ENCODE measurements around the gene DIPK1C. TPM values are rescaled to one million over a fixed set of nuclear protein-coding genes. Genes with fewer than 3 reads are reported as not detected.

DIPK1C gene
- total RNA-seq, 2 experiments from 2014 or later = not detected

DNA sequence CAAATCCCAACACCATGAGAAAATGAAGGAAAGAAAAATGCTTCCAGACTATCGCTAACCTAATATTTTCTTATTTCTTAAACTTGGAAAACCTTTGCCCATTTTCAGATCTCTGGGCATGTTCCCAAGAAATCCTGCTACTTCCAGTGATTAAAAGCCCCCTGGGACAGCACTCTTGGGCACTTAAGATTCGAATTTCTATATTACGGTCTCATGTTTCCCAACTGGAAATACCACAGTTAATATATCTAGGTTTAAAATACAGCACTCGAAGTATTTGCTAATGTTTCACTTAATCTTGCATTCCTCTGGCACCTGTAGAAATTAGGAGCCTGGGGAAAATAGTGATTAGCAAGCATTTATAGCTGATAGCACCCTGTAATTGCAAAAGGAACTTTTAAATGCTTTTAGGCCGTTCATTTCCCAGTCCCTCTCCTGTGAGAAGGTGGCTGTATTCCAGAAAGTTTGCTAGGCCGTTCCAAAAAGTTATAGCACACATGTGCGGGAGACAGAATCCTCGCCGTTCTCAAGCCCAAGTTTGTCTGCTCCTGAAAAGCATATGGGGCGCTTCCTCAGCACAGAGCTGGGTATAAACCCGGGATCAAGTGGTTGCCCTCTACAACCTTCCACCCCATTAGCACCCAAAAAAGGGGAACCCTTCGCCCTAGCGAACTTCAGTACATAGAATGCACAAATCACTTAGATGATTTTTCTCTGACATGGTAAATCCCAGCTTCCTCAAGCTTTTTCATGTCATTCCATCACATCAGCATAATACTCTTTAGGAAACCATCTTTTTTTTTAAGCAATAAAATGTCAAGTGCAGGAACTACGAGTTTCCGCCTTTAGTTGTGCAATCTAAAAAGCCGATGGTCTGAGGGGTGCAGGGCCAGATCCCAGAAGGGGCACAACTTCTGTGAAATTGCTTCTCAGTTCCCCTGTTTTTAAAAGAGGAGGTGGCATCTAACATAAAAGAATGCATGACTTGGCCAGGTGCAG, 60.6 kb downstream of the DIPK1C start:
- ChIA-PET CTCF (no interaction called here), POLR2A (no interaction called here)

DNA sequence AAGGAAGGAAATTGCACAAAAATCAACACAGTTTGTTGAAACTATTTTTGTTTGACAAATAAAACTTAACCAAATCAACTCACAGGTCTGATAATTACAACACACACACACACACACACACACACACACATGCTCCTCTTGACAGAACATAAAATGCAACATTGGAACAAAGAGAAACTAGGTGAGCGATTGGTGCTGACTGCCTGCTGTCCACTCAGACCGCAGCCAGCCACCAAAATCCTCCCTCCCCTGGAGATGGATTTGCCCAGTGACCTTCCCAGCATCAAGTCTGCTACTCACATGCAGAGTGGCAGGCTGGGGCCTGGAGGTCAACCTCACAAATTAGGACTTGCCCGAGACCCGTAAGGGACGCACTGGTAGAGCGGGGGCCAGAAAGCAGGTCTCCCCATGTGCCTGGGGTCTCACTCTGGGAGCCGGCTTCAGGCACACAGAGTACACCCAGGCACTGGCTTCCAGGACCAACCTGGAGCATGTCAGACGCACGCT, 61.4 kb downstream of the DIPK1C start:
- POLR2A ChIA-PET = no interaction called here
- CTCF ChIA-PET = no interaction called here

DNA sequence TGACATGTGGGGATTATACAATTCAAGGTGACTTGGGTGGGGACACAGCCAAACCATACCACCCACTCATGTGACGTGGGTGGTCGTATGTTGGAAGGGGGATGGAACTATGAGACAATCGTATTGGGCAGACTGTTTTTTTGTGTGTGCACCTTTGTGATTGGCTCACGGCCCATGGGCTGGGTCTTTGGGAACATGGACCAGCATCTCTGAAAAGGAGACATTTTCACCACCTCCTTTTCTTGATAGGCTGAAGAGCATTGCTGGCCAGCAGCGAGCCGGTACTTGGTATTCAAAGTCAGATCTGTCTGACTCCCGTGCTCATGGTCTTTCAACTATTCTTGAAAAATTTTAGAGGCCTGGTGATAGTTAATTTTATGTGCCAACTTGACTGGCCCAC, 62.1 kb downstream of the DIPK1C start:
- POLR2A ChIA-PET = no interaction called here
- CTCF ChIA-PET = no interaction called here

DNA sequence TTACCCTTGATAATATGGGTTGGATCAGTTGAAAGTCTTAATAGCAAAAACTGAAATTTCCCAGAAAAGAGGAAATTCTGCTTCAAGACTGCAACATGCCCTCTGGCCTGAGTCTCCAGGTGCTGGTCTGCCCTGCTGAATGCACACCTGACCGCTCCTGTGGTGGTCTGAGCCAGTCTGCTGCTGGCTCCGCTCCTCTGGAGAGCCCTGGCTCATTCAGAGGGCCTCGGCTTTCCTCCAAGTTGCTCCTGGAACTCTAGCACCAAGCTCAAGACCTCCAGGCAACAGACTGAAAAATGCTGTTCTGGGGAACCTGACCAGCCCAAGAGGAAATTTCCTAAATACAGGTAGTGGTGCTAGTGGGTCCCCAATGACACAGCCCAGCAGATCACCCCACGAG, 64.8 kb downstream of the DIPK1C start:
- CTCF ChIA-PET = no interaction called here
- POLR2A ChIA-PET = no interaction called here

DNA sequence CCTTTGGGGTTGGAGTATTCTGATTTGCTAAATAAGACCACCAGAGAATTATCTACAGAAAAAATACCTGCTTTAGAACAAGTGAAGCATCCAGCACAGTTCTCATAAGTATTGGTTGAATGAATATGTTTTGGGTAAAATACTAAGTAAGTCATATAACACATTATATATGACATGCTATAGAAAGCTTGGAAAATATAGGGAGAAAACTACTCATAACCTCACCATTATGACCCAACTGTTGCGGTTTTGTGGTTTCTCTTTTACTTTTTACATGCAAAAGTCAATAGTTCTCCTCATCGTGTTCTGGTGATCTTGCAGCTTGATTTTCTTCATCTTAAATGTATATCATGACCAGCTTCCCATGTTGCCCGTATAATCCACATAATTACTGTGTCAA, 66.2 kb downstream of the DIPK1C start:
- ChIA-PET POLR2A (no interaction called here), CTCF (no interaction called here)

DNA sequence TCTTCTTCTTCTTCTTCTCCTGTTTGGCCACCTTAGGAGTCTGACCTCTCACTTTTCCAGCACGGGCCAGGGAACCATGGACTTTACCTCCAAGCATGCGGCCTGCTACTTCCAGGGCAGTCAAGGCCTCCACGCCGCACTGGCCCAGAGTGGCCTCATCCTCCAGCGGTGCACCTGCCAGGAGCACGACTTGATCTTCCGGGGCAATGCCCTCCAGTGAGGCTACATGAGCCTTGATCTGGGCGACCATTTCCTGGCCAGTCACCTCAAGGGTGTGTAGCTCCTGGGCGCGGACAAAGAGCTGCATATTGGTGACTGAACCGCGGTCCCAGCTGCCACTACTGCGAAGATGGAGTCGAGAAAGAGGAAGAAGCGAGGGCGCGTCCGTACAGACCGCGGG, 67.1 kb downstream of the DIPK1C start:
- ChIA-PET CTCF (interaction anchor here (0.6 kb wide), 1 partner anchor 10 kb away, joined by 3 read pairs; no protein-coding TSS in a partner anchor), POLR2A (no interaction called here)

DNA sequence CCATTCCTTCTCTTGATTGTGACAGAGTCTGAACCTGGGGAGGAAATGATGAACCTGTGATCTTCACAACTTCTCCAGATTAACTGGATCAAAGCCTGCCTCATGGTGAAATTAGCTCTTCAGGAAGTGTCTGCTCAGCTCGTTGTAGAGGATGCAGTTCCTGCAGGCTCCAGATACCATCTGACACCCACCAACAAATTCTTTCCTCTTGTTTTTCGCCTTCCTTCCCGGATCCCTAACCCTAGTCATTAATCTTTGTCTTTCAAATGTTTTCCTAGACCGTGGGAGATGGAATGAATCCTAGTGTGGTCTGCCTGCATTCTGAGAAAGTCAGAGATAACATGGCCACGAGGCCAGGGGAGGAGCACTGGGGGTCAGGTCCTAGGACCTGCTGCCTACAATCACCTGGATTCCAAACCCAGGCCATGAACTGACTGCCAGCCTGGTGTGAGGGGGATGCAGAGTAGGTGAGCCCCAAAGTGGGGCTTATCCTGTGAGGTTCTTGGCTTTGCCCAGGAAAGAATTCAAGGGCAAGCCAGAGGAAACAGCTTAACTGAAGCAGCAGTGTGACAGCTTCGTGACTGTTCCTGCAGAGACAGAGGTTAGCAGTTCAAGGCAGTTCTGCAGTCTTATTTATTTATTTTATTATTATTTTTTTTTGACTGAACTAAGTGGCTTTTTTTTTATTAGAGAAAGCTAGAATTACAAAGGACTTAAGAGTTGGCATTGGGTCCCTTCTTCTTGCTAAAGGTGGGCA, 67.8 kb downstream of the DIPK1C start:
- ChIA-PET POLR2A (no interaction called here), CTCF (interaction anchor here (0.6 kb wide), 1 partner anchor 11 kb away, joined by 3 read pairs; no protein-coding TSS in a partner anchor)

DNA sequence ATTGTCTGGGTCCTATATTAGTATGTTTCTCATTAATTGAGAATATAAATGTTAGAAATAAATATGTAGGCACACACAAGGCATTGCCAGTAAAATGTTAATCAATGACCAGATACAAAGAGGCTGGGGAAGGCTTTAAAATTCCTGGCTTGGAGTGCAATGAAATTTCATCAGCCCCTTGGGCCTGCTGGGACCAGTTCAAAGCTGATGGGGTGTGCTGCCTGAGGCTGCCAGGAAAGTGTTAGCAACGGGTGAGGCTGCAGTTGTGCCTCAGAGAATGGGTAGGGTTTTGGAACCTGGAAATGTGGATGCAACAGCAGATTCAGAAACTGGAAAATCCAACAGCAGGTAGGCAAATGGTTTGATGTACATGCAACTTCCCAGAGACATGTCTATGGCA, 68.9 kb downstream of the DIPK1C start:
- ChIA-PET CTCF (no interaction called here), POLR2A (no interaction called here)

DNA sequence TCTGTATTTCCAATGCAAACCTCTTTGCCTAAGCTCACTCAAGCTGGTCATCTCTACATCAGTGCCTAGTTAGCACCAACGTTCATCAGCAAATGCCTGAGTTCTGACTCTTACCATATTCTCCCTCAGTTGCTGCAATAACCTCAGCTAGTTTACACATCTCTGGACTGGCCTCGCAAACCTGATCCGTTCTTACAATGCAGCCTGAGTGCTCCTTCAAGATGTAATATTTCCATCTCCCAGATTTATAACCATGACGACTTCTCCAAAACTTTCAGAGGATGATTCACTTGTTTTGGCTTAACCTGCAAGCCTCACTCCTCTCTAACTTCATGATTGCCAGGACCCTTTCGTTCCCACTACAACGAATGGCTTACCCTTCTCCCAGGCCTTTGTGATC, 69.7 kb downstream of the DIPK1C start:
- ChIA-PET POLR2A (no interaction called here), CTCF (no interaction called here)

Other genes starting within 250 kb of the DIPK1C start
- gene CYB5A, start 165.3 kb downstream of the DIPK1C start, total RNA-seq = 10 to 100 TPM; 63.0 to 70.5 TPM
- gene C18orf63, start 141.5 kb downstream of the DIPK1C start, total RNA-seq = not detected
- gene CNDP2, start 39.1 kb upstream of the DIPK1C start, total RNA-seq = 100 to 1,000 TPM; 203 to 213 TPM
- not detected for gene CNDP1, start 77.2 kb upstream of the DIPK1C start, total RNA-seq
- 10 to 100 TPM; 12.3 to 12.6 TPM for gene ZNF407, start 140.6 kb upstream of the DIPK1C start, total RNA-seq

Data from activated CD8-positive, alpha-beta memory T cell treated with anti-CD3 and anti-CD28 coated beads for 36 hours (primary cell).